ENCODE measurements around the gene ST8SIA6. TPM values are rescaled to one million over a fixed set of nuclear protein-coding genes. Genes with fewer than 3 reads are reported as not detected.

Gene ST8SIA6
- polyA plus RNA-seq, 2 donors = 0.13 to 0.61 TPM

DNA sequence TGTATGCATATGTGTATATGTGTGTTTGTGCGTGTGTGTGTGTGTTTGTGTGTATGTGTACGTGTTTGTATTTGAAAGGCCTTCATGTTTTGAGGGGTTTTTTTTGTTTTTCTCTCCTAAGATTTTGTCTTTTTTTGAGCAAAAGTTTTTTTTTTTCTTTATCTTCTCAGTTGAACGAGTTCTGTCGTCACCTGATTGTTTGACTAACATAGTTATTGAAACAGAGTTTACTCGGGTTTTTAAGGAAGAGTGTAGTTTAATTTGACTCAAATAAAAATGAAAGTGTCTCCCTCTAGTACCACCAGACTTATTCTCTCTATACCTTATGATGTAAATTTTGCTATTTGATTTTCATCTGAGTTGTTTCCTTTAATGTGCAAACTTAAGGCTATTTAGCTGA, 73.5 kb downstream of the ST8SIA6 start:
- no peaks in the 10 kb centered on the region for H3K4me1 ChIP-seq (ENCODE audit: control insufficient read depth in 2 of 2, insufficient read depth in 2 of 2, low read length in 1 of 2)
- 44 to 65% methylated on average over 5 of the region's 5 CpGs for WGBS, 2 donors
- H3K9me3 ChIP-seq (ENCODE audit: control insufficient read depth in 2 of 2, insufficient read depth in 1 of 2, low read depth in 1 of 2, low read length in 1 of 2) = no peaks in the 10 kb centered on the region
- no peak overlapping the region for H3K4me3 ChIP-seq (ENCODE audit: low read depth in 1 of 2, low read length in 2 of 2)
- H3K36me3 ChIP-seq (ENCODE audit: control insufficient read depth in 2 of 2, insufficient read depth in 2 of 2, low read length in 1 of 2) = no peaks in the 10 kb centered on the region
- H3K27me3 ChIP-seq (ENCODE audit: control insufficient read depth in 1 of 2, insufficient read depth in 2 of 2, low read length in 2 of 2) = no peaks in the 10 kb centered on the region
- no peak overlapping the region for H3K27ac ChIP-seq (ENCODE audit: low read depth in 2 of 2, low read length in 1 of 2)

DNA sequence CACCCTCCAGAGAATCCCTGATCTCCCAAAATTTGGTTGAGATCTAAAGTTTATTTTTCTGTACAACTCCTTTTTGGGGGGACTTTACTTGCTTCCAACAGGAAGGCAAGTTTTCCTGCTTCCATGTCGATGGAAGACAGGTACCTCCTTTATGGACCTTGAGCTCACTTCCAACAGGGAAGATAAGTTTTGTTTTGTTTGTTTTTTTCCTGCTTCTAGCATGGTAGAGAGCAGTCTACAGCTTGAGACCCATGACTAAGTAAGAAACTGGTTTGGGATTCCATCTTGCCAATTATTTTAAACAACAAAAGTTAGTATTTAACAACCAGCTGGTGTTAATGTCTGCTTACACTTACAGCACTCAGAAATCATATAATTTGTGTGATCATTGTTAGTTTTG, 74.4 kb downstream of the ST8SIA6 start:
- no peak overlapping the region for H3K27ac ChIP-seq (ENCODE audit: low read depth in 2 of 2, low read length in 1 of 2)
- 56 to 65% methylated on average over 1 of the region's 1 CpG for WGBS, 2 donors
- no peak overlapping the region for H3K4me3 ChIP-seq (ENCODE audit: low read depth in 1 of 2, low read length in 2 of 2)
- no peaks in the 10 kb centered on the region for H3K9me3 ChIP-seq (ENCODE audit: control insufficient read depth in 2 of 2, insufficient read depth in 1 of 2, low read depth in 1 of 2, low read length in 1 of 2)
- no peaks in the 10 kb centered on the region for H3K4me1 ChIP-seq (ENCODE audit: control insufficient read depth in 2 of 2, insufficient read depth in 2 of 2, low read length in 1 of 2)
- H3K27me3 ChIP-seq (ENCODE audit: control insufficient read depth in 1 of 2, insufficient read depth in 2 of 2, low read length in 2 of 2) = no peaks in the 10 kb centered on the region
- no peaks in the 10 kb centered on the region for H3K36me3 ChIP-seq (ENCODE audit: control insufficient read depth in 2 of 2, insufficient read depth in 2 of 2, low read length in 1 of 2)

DNA sequence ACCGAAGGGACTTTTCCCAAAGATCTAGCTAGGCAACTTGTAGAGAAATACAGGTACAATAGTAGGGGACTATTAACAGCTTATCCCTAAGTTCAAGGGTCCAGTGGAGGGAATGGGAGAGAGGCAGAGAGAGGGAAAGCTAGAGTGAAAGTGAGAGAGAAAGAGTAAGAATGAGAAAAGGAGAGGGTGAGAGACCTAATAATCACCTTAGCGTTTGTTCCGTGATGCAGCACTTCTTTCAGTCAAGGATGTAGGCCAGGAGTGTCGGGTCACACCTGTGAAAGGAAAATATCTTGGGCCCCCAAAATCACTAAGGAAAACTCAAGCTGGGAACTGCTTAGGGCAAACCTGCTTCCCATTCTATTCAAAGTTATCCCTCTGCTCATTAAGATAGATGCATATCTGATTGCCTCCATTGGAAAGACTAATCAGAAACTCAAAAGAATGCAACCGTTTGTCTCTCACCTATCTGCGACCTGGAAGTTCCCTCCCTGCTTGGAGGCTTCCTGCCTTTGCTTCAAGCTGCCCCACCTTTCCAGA, 75.2 kb downstream of the ST8SIA6 start:
- Histone ChIP-seq H3K4me3 (ENCODE audit: low read depth in 1 of 2, low read length in 2 of 2) (no peak overlapping the region), H3K27ac (ENCODE audit: low read depth in 2 of 2, low read length in 1 of 2) (no peak overlapping the region)
- WGBS, 2 donors = 74 to 78% methylated on average over 6 of the region's 6 CpGs

GRCh38 chr10:17375936-17376584, 78.3 kb downstream of the ST8SIA6 start:
- Histone ChIP-seq H3K9me3 (ENCODE audit: control insufficient read depth in 2 of 2, insufficient read depth in 1 of 2, low read depth in 1 of 2, low read length in 1 of 2) (no peaks in the 10 kb centered on the region), H3K36me3 (ENCODE audit: control insufficient read depth in 2 of 2, insufficient read depth in 2 of 2, low read length in 1 of 2) (no peaks in the 10 kb centered on the region), H3K27me3 (ENCODE audit: control insufficient read depth in 1 of 2, insufficient read depth in 2 of 2, low read length in 2 of 2) (no peaks in the 10 kb centered on the region), H3K4me3 (ENCODE audit: low read depth in 1 of 2, low read length in 2 of 2) (no peak overlapping the region), H3K4me1 (ENCODE audit: control insufficient read depth in 2 of 2, insufficient read depth in 2 of 2, low read length in 1 of 2) (no peaks in the 10 kb centered on the region), H3K27ac (ENCODE audit: low read depth in 2 of 2, low read length in 1 of 2) (no peak overlapping the region)
- 81 to 84% methylated on average over 10 of the region's 10 CpGs for WGBS, 2 donors

More for the DNA sequence above, 75.2 kb downstream of the ST8SIA6 start:
- H3K9me3 ChIP-seq (ENCODE audit: control insufficient read depth in 2 of 2, insufficient read depth in 1 of 2, low read depth in 1 of 2, low read length in 1 of 2) = no peaks in the 10 kb centered on the region
- no peaks in the 10 kb centered on the region for H3K36me3 ChIP-seq (ENCODE audit: control insufficient read depth in 2 of 2, insufficient read depth in 2 of 2, low read length in 1 of 2)
- H3K4me1 ChIP-seq (ENCODE audit: control insufficient read depth in 2 of 2, insufficient read depth in 2 of 2, low read length in 1 of 2) = no peaks in the 10 kb centered on the region
- H3K27me3 ChIP-seq (ENCODE audit: control insufficient read depth in 1 of 2, insufficient read depth in 2 of 2, low read length in 2 of 2) = no peaks in the 10 kb centered on the region

DNA sequence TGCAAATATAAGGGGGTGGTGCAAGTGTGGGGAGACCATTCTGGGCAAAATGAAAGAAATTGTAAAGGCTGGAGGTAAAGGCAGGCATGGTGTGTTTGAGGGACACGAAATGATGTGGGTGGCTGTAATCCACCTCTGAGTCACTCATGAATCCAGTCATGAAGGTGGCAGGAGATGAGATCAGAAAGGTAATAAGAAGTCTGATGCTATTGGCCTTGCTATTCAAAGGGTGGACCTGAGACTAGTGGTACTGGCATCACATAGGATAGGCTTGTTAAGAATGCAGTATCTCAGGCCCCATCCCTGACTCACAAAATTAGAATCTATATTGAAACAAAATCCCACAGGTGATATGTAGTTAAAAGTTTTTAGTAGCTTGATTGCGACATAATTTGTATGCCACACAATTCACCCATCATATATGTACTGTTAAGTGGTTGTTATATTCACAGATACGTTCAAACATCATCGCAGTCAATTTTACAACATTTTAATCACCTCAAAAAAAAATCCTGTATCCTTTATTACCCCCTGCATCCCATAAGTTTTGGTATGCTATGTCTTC, 85.6 kb downstream of the ST8SIA6 start:
- Histone ChIP-seq H3K9me3 (ENCODE audit: control insufficient read depth in 2 of 2, insufficient read depth in 1 of 2, low read depth in 1 of 2, low read length in 1 of 2) (peaks cover 0 to 3% of the 10 kb centered on the region in 2 donors), H3K36me3 (ENCODE audit: control insufficient read depth in 2 of 2, insufficient read depth in 2 of 2, low read length in 1 of 2) (no peaks in the 10 kb centered on the region), H3K27me3 (ENCODE audit: control insufficient read depth in 1 of 2, insufficient read depth in 2 of 2, low read length in 2 of 2) (no peaks in the 10 kb centered on the region), H3K27ac (ENCODE audit: low read depth in 2 of 2, low read length in 1 of 2) (no peak overlapping the region), H3K4me1 (ENCODE audit: control insufficient read depth in 2 of 2, insufficient read depth in 2 of 2, low read length in 1 of 2) (no peaks in the 10 kb centered on the region), H3K4me3 (ENCODE audit: low read depth in 1 of 2, low read length in 2 of 2) (no peak overlapping the region)
- 83 to 85% methylated on average over 4 of the region's 4 CpGs for WGBS, 2 donors

- Histone ChIP-seq H3K4me3 (ENCODE audit: low read depth in 1 of 2, low read length in 2 of 2) (no peak overlapping the region), H3K36me3 (ENCODE audit: control insufficient read depth in 2 of 2, insufficient read depth in 2 of 2, low read length in 1 of 2) (no peaks in the 10 kb centered on the region), H3K9me3 (ENCODE audit: control insufficient read depth in 2 of 2, insufficient read depth in 1 of 2, low read depth in 1 of 2, low read length in 1 of 2) (peaks cover 0 to 3% of the 10 kb centered on the region in 2 donors), H3K27me3 (ENCODE audit: control insufficient read depth in 1 of 2, insufficient read depth in 2 of 2, low read length in 2 of 2) (no peaks in the 10 kb centered on the region), H3K4me1 (ENCODE audit: control insufficient read depth in 2 of 2, insufficient read depth in 2 of 2, low read length in 1 of 2) (no peaks in the 10 kb centered on the region), H3K27ac (ENCODE audit: low read depth in 2 of 2, low read length in 1 of 2) (no peak overlapping the region)
Measured at GRCh38 chr10:17366705-17367104, 87.7 kb downstream of the ST8SIA6 start.

GRCh38 chr10:17365402-17365801, 89.0 kb downstream of the ST8SIA6 start:
- Histone ChIP-seq H3K4me1 (ENCODE audit: control insufficient read depth in 2 of 2, insufficient read depth in 2 of 2, low read length in 1 of 2) (no peaks in the 10 kb centered on the region), H3K9me3 (ENCODE audit: control insufficient read depth in 2 of 2, insufficient read depth in 1 of 2, low read depth in 1 of 2, low read length in 1 of 2) (peaks cover 0 to 3% of the 10 kb centered on the region in 2 donors), H3K36me3 (ENCODE audit: control insufficient read depth in 2 of 2, insufficient read depth in 2 of 2, low read length in 1 of 2) (no peaks in the 10 kb centered on the region), H3K4me3 (ENCODE audit: low read depth in 1 of 2, low read length in 2 of 2) (no peak overlapping the region), H3K27me3 (ENCODE audit: control insufficient read depth in 1 of 2, insufficient read depth in 2 of 2, low read length in 2 of 2) (no peaks in the 10 kb centered on the region), H3K27ac (ENCODE audit: low read depth in 2 of 2, low read length in 1 of 2) (no peak overlapping the region)
- WGBS, 2 donors = 54 to 58% methylated on average over 1 of the region's 1 CpG

- no peaks in the 10 kb centered on the region for H3K9me3 ChIP-seq (ENCODE audit: control insufficient read depth in 2 of 2, insufficient read depth in 1 of 2, low read depth in 1 of 2, low read length in 1 of 2)
- H3K4me3 ChIP-seq (ENCODE audit: low read depth in 1 of 2, low read length in 2 of 2) = no peak overlapping the region
- no peak overlapping the region for H3K27ac ChIP-seq (ENCODE audit: low read depth in 2 of 2, low read length in 1 of 2)
- no peaks in the 10 kb centered on the region for H3K36me3 ChIP-seq (ENCODE audit: control insufficient read depth in 2 of 2, insufficient read depth in 2 of 2, low read length in 1 of 2)
- 58 to 100% methylated on average over 1 of the region's 1 CpG for WGBS, 2 donors
- H3K4me1 ChIP-seq (ENCODE audit: control insufficient read depth in 2 of 2, insufficient read depth in 2 of 2, low read length in 1 of 2) = no peaks in the 10 kb centered on the region
- H3K27me3 ChIP-seq (ENCODE audit: control insufficient read depth in 1 of 2, insufficient read depth in 2 of 2, low read length in 2 of 2) = no peaks in the 10 kb centered on the region
Measured at GRCh38 chr10:17358461-17358860, 95.9 kb downstream of the ST8SIA6 start.

DNA sequence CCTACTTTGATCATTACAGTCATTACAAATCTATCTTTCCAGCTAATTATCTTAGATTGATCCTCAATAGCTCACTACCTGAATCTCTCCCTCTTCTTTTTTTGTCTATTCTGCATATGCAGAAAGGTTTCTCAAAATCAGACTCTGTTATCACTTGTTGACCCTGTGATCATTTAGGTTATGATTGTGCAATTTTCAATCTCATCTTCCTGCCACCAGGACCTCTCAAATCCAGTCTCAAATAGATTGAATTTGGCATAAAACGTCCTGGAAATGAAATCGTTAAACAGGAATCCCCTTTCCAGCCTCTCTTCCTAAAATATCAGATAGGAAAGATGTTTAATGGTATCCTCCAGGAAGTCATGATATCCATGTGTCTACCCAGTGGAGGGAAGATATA, 96.6 kb downstream of the ST8SIA6 start:
- Histone ChIP-seq H3K27me3 (ENCODE audit: control insufficient read depth in 1 of 2, insufficient read depth in 2 of 2, low read length in 2 of 2) (no peaks in the 10 kb centered on the region), H3K27ac (ENCODE audit: low read depth in 2 of 2, low read length in 1 of 2) (peak overlapping the region in 1 of 2 donors; percentile 78), H3K4me3 (ENCODE audit: low read depth in 1 of 2, low read length in 2 of 2) (peak overlapping the region in 1 of 2 donors; percentile 22), H3K9me3 (ENCODE audit: control insufficient read depth in 2 of 2, insufficient read depth in 1 of 2, low read depth in 1 of 2, low read length in 1 of 2) (no peaks in the 10 kb centered on the region), H3K36me3 (ENCODE audit: control insufficient read depth in 2 of 2, insufficient read depth in 2 of 2, low read length in 1 of 2) (no peaks in the 10 kb centered on the region), H3K4me1 (ENCODE audit: control insufficient read depth in 2 of 2, insufficient read depth in 2 of 2, low read length in 1 of 2) (no peaks in the 10 kb centered on the region)
- 54 to 57% methylated on average over 2 of the region's 2 CpGs for WGBS, 2 donors

GRCh38 chr10:17356820-17357219, 97.6 kb downstream of the ST8SIA6 start:
- WGBS, 2 donors = 47 to 69% methylated on average over 2 of the region's 2 CpGs
- H3K4me3 ChIP-seq (ENCODE audit: low read depth in 1 of 2, low read length in 2 of 2) = no peak overlapping the region
- no peaks in the 10 kb centered on the region for H3K4me1 ChIP-seq (ENCODE audit: control insufficient read depth in 2 of 2, insufficient read depth in 2 of 2, low read length in 1 of 2)
- no peaks in the 10 kb centered on the region for H3K36me3 ChIP-seq (ENCODE audit: control insufficient read depth in 2 of 2, insufficient read depth in 2 of 2, low read length in 1 of 2)
- no peak overlapping the region for H3K27ac ChIP-seq (ENCODE audit: low read depth in 2 of 2, low read length in 1 of 2)
- no peaks in the 10 kb centered on the region for H3K27me3 ChIP-seq (ENCODE audit: control insufficient read depth in 1 of 2, insufficient read depth in 2 of 2, low read length in 2 of 2)
- no peaks in the 10 kb centered on the region for H3K9me3 ChIP-seq (ENCODE audit: control insufficient read depth in 2 of 2, insufficient read depth in 1 of 2, low read depth in 1 of 2, low read length in 1 of 2)
